NCI-H2029 (cell line): ENCODE measurements around the gene PMM1.
A peak's percentile ranks its signal among the peaks of the same experiment; 100 is the strongest.

Experiments
- DNase-seq: peaks from one replicate; lab custom pipeline; 2025; lab: John Stamatoyannopoulos, UW

Gene PMM1

DNA sequence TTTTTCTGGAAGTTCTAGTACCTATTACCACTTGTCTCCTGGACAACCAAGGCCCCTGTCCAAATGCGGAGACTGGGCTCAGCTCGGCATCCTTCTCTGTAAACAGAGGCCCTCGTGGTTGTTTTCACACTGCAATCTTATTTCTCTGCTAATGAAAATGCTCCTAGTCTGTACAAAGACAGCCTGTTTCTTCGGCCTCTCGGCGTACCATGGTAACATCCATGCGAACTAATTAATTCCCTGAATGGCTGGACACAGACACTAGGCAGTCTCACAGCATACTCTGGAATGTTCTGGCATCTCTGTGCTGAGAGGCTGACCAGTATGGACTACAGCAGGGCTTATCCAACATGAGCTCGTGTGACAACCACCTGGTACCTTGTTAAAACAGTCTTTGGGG lies 51.1 kb downstream of the PMM1 start:
- no peak for DNase-seq

DNA sequence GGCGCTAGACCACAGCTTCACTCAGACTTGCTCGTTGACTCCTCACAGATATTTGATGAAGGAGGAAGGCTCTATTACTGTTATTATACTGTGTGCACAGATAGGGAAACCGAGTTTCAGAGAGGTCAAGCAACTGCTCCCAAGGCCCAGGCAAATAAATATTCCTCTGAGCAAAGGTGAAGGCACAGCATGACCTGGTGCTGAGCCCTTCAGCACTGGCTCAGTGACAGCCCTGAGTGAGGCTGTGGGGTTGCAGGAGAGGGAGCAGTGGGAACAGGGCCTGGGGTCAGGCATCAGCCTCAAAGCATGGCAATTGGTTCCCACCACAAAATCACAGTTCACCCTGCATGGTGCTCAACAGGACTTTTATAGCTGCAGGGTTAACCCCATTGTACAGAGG lies 52.4 kb downstream of the PMM1 start:
- no peak for DNase-seq

DNA sequence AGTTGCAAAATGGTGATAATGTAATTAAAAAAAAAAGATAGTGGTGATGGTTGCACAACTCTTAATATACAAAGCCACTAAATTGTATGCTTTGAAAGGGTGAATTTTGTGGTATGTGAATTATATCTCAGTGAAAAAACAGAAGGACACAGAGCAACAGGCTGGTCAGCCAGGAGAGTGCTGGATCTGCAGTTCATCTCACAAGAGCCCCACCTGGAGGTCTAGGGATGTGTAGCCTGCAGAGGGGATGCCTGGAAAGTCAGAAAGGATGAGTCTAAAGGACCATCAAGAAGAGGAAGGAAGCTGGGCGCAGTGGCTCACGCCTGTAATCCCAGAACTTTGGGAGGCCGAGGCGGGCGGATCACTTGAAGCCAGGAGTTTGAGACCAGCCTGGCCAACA lies 54.4 kb downstream of the PMM1 start:
- DNase-seq, result no peak

DNA sequence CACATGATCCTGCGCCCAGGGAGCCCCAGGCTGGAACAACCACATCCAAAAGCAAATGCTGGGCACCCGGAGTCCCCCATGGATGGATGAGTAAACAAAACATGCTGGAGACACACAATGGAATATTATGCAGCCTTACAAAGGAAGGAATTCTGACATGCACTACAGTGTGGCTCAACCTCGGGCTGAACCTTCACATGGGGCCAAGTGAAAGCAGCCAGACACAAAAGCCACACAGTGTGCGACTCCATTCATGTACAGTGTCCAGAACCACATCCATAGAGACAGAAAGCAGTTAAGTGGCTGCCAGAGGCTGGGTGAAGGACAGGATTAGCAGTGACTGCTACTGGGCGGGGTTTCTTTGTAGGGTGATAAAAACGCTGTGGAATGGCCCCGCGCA lies 55.4 kb downstream of the PMM1 start:
- DNase-seq, result no peak

DNA sequence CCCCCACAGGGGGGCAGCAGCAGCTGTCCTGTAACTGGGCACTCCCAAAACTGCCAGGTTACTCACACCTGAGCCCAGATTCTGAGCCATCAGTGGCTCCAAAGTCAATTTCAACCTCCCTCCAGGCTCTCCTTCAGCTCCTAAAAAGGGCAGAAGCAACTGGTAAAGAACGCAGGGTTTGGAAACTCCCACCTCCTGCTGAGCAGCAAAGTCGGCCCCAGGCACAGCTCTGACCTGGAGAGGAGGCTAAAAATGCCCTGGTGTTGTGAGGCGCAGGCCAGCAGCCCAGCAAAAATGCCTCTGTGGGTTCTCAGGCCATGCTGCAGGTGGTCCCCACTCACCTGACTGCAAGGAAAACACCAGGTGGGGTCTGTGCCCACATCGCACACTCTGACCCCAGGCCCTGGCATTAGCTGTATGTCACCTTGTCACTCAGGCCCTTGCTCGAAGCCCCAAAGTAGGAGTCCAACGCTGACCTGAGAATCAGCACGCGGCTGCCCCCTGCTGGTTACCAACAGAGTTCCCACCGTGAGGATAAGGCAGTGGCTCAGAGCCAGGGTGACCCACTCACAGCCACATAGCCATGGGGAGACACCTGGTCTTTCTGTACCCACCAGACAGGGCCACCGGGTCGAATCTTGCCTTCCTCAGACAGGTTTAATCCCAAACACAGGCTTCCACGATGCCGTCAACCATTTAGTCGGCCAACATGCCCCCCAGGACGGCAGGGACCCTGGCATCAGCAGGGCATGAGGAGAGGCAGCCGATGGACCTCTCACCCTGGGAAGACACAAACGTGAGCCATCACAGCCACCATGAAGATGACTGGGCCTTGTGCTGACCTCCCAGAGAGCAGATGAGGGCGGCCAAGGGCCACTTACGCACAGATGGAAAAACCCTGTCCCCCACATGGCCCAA lies 56.5 kb downstream of the PMM1 start:
- DNase-seq, result peak; percentile 40

DNA sequence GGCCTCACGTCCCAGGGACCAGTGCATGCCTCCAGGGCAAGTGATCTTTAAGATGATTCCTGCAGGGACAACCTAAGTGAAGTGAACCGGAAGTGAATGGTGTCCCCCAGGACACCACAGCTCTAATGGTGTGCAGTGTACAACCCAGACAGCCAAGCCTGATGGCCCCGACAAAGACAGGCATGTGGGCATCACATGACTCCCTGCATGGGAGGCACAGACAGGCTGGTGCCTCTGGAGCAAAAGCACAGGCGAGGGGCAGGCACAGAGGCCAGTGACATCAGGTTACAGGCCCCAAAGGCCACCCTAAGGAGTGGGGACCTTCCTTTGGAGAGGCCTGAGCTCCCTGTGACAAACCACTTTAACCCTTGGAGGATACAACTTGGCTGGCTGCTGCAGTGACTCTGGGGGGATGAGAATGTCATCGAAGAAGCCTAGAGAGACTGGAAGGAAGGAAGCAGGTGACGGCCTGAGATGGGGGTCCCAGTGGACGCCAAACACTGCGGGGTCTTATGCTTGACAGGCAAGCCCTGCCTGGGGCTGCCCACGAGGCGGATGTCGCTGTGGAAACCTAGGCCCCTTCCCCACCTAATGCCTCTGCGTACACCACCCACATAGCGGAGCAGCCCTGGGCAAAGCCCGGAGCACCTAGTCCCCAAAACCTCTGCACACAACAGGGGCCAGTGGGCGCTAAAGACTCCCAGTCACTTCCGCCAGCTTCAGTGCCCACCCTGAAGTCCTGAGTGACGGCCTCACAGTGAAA lies 57.7 kb downstream of the PMM1 start:
- DNase-seq, result no peak

DNA sequence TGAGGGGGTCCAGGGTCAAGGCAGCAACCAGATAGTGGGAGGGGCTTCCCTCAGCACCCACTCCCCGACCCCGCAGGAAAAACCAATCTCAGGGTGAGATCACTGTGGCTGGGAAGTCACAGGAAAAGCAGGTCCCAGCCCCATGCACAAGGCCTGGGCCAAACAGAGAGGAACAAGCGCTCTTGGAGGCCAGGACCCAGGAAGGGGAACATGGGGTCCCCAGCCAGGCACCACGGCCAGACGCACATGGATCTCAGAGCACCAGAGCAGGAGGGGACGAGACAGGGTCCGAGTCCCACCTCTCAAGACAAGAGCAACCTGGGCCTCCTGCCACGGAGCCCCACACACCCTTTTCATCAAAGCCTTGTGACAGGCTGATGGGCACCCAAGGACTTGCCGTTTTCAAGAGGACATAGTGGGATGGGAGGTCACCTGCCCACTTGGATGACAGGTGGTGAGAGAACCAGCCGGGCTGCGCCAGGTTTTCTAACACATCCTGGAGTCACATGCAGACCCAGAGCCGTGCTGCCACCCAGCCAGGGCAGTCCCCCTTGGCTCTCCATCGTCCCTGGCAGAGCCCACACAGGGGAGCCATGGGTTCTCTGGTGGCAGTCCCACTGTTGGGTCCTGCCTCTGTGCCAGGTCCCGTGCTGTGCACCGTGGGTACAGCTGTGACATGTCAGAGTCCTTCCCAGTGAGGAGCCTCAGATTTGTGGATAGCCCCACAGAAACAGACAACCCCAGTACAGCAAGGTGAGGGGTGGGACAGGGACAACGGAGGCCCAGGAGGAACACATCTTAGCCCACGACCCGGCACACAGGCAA lies 58.5 kb downstream of the PMM1 start:
- no peak for DNase-seq

DNA sequence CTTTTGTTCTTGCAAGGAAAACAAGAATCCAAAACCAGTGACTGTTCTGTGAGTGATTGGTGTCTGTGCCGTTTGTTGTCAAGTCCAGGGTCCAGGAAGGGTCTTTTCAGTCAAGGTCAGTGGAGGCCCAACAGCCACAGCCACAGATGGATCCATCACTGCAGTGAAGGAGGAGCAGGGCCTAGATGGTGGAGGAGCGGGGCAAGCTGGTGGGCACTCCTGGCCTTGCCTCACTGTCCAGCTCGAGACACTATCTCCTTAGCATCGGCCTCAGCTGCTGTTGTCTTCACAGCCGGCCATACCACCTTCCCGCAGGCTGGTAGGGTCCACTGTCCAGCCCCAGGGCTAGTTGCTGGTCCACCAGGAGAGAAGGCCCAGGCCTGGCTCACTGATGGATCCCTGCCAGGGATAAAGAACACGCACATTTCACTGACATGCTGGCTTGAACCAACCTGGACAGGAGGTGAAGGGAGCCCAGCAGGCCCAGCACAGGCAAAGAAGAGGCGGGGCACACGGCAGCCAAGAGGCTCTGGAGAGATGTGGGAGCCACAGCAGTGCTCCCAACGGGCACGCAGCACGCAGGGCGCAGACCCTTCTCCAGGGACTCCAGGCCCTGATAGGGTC lies 60.6 kb downstream of the PMM1 start:
- DNase-seq, result no peak

DNA sequence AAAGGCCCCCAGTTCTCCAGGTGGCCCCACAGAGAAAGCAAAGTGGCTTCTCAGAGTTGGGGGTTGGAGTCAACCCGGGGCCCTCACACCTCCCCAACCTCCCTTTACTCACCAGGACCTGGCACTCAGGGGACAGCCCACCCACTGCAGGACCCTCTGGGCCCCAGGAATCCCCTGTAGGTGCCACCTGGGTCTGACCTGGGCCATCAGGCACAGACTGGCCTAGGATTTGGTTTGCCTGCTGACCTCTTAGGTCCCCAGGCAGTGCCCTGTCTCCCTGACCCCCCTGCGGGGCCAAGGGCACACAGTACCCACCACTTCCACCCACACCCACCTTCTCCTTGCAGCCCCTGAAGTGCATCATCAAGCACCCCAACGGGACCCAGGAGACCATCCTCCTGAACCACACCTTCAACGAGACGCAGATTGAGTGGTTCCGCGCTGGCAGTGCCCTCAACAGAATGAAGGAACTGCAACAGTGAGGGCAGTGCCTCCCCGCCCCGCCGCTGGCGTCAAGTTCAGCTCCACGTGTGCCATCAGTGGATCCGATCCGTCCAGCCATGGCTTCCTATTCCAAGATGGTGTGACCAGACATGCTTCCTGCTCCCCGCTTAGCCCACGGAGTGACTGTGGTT lies 61.4 kb downstream of the PMM1 start:
- DNase-seq, result no peak
